ENCODE measurements around the gene GLIS2.

DNA sequence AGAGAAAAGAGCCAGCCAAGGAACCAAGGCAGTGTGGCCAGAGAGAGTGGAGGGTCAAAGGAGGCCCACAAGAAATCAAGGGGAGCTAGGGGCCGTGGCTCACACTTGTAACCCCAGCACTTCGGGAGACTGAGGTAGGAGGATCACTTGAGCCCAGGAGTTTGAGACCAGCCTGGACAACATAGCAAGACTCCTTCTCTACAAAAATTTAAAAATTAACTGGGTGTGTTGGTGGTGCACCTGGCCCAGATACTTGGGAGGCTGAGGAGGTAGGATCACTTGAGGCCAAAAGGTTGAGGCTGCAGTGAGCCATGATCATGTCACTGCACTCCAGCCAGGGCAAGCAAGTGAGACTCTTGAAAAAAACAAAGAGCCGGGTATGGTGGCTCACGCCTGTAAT is 24.2 kb upstream of the GLIS2 start:
- TF ChIP-seq NFYB (IDR thresholded peaks at IDR 0.05; ENCODE audit: insufficient read depth, low read depth, low read length) (no peak), MTA3 (IDR thresholded peaks at IDR 0.05; ENCODE audit: borderline replicate concordance, low read length) (no peak), TAF1 (IDR thresholded peaks at IDR 0.05; ENCODE audit: borderline replicate concordance, low read depth, low read length) (no peak)
